Bronchial epithelial cell (primary cell): Measurements from ENCODE around the gene BIRC5. TPM values are rescaled to one million over a fixed set of nuclear protein-coding genes. Genes with fewer than 3 reads are reported as not detected.

ENCODE experiments used
- DNase-seq: peaks from one replicate; pipeline ENCODE4 v3.0.0-alpha.2; 2010; ENCODE audit warnings: low read depth
- FAIRE-seq: peaks from 2 replicates; lab custom pipeline; 2011; peaks lifted over from hg19 to GRCh38; lab: Jason Lieb, UNC
- H3K27me3 ChIP-seq: 2 replicates; pipeline ENCODE4 v1.5.1; 2011; ENCODE audit warnings: low read length; ENCODE audit not compliant: control insufficient read depth, insufficient read depth
- H3K36me3 ChIP-seq: 2 replicates; pipeline ENCODE4 v1.5.1; 2011; ENCODE audit warnings: low read length; ENCODE audit not compliant: control insufficient read depth, insufficient read depth
- H3K4me3 ChIP-seq: 2 replicates; pipeline ENCODE4 v1.5.1; 2011; ENCODE audit warnings: mild to moderate bottlenecking, low read depth, low read length, control low read depth
- total RNA-seq: library from RNA; depleted of rRNA; stranded (reverse); fragments of >200 nt; gene quantifications from 2 replicates; pipeline ENCODE4 v1.2.1, GENCODE V29; 2014
- TF ChIP-seq, protein P1 (sequence below): IDR thresholded peaks from 2 replicates; pipeline ENCODE4 v1.5.1; 2011; ENCODE audit warnings: mild to moderate bottlenecking, moderate library complexity, low read length, control low read depth, inconsistent platforms; ENCODE audit not compliant: insufficient read depth, severe bottlenecking

The BIRC5 gene
- total RNA-seq, 1 donor from 2014 or later = 0.53 TPM

DNA sequence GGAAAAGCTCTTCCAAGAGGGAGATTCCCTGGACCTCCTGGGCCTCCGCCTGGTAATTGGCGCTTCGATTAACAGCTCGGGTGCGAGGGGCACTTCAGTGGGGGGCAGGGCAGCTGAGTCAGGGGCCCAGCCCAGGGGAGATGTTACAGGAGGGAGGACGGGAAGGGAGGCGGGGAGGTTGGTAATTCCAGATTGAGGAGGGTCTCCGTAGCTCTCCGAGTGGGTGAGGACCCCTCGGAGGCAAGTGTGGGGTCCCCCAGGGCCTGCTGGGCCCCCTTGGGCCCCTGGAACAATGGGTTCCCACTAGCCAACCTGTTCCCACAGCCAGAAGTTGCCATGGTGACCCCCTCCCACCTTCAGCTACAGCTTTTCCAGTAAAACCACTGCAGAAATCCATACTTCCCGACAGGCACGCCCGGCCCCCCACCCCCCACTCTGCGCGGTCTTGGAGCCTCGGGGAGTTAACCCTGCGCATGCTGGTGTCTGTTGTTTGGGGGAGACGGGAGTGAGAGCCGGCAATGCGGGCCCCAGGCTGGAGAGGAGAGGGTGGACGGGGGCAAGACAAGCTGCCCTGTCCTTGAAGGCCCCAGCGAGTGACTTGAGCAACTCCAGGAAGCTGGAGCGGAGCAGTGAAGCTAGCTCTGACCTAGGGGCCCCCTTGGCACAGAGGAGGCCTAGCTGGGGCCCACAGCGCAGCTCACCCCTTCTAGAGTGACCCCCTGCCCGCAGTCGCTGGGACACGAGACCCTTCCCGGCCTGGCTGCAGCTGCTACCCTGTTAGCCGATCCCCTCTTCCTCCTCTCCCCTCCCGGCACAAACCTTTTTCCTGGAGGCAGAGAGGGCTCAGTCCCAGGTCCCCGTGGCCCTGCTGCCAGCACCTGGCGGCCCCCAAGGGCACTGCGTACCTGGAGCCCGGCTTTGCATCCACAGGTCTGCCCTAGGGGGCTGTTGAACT is 55.2 kb downstream of the BIRC5 start:
- no peak overlapping the region for H3K4me3 ChIP-seq
- no peak for FAIRE-seq
- DNase-seq = no peak
- no peaks in the 10 kb centered on the region for H3K36me3 ChIP-seq
- TF ChIP-seq, protein P1, sequence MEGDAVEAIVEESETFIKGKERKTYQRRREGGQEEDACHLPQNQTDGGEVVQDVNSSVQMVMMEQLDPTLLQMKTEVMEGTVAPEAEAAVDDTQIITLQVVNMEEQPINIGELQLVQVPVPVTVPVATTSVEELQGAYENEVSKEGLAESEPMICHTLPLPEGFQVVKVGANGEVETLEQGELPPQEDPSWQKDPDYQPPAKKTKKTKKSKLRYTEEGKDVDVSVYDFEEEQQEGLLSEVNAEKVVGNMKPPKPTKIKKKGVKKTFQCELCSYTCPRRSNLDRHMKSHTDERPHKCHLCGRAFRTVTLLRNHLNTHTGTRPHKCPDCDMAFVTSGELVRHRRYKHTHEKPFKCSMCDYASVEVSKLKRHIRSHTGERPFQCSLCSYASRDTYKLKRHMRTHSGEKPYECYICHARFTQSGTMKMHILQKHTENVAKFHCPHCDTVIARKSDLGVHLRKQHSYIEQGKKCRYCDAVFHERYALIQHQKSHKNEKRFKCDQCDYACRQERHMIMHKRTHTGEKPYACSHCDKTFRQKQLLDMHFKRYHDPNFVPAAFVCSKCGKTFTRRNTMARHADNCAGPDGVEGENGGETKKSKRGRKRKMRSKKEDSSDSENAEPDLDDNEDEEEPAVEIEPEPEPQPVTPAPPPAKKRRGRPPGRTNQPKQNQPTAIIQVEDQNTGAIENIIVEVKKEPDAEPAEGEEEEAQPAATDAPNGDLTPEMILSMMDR = no peak
- peaks cover 15% of the 10 kb centered on the region for H3K27me3 ChIP-seq

DNA sequence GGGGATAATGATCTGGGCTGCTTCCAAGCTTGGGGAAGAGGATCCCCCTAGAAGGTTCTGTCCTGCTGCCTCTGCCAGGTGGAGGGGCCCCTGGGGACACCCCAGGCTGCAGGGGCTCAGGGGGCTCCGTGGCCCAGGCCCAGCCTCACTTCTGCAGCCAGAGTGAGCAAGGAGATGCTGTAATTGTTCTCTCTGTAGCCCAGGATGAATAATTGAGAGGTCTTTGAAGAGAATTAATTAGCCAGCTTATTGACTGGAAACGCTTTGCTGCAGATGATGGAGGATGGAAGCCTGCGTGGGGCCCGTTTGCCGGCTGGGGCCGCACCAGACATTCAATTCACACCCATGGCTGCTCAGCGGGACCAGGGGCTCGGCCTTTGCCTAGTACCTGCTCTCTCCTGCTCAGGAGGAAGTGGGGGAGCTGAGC is 55.9 kb downstream of the BIRC5 start:
- no peak for DNase-seq
- H3K4me3 ChIP-seq = no peak overlapping the region
- H3K36me3 ChIP-seq = no peaks in the 10 kb centered on the region
- TF ChIP-seq, protein P1 = no peak
- H3K27me3 ChIP-seq = peaks cover 15% of the 10 kb centered on the region
- no peak for FAIRE-seq

DNA sequence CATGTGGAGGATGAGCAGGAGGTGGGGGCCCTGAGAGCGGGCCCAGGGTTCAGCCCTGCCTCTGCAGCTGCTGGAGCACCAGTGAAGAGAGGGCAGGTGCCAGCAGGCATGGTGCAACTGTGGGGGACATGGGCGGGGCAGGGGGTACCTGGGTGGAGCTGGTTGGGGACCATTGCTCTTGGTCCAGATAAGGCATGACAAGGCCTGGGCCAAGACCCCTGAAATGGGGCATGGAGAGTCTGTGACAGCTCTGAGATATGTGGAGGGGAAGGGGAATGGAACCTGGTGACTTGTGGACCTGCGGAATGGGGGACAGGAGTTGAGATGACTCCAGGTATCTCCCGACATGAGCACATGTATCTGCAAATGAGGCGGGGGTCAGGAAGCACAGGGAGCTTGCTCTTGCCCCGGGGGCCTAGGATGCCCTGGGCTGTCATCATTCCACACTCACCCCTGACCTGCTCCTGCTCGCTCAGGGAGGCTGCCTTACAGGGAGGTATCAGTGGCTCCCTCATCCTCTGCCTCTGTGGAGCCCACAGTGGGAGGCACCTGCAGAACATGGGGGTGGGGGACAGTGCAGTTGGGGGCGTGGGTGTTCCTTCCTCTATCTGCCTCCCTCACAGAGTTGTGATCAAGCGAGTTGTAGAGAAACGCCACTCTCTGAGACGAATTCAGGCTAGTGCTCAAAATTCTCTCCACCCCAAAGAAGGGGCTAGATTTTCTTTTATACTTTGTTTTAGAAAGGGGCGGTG is 57.5 kb downstream of the BIRC5 start:
- no peaks in the 10 kb centered on the region for H3K36me3 ChIP-seq
- DNase-seq (no peak), FAIRE-seq (no peak)
- TF ChIP-seq, protein P1 = no peak
- no peak overlapping the region for H3K4me3 ChIP-seq
- peaks cover 15% of the 10 kb centered on the region for H3K27me3 ChIP-seq

DNA sequence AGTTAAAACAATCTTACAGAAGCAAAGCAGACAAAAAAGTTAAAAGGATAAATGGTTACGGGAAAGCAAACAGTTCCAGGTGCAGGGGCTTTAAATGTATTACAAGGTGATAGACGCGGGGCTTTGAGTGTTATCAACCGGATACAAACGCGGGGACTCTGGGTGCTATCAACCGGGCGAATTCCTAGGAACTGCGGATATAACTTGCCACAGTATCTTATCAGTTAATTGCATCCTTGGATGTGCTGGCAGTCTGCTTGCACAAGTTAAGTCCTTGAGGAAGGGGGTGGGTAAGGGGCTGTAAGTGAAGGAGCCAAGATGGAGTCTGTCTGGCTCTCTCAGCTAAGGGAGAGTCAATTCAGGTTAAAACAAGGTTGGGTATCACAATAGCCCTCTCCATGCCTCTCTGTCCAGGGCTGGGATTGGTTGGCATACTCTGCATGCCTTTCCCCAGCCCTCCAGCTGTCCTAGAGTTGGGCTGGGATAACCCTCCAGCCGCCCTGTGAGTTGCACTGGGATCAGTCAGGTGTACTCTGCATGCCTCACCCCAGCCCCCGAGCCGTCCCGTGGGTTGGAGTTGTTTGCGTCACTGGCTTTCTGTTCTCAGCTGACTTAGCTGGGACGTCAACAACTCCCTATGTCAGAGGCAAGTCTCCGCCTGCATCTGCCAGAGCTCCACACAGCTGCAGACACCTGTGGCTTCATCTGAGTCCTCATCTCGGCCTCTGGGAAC is 58.3 kb downstream of the BIRC5 start:
- FAIRE-seq (peak; percentile 98), DNase-seq (peak; percentile 96)
- Histone ChIP-seq H3K27me3 (peaks cover 15% of the 10 kb centered on the region), H3K36me3 (no peaks in the 10 kb centered on the region), H3K4me3 (no peak overlapping the region)
- TF ChIP-seq, protein P1 = no peak

DNA sequence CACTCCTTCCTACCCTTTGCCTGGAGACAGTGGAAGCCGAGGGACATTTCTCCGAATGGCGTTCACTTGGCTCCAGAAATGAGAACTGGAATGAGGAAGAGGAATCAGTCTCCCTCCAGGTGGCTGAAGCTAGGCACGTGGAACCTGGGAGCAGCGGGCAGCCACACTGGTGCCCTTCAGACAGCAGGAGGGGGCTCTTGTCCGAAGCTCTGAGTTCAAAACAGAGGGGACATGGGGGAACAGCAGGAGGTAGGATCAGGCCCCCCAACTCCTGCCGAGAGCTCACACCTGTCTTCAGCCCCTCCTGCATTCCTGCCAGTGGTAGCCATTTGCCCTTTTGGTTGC is 58.8 kb downstream of the BIRC5 start:
- FAIRE-seq = no peak
- H3K27me3 ChIP-seq = peaks cover 15% of the 10 kb centered on the region
- TF ChIP-seq, protein P1 = no peak
- DNase-seq = no peak
- H3K4me3 ChIP-seq = no peak overlapping the region
- H3K36me3 ChIP-seq = no peaks in the 10 kb centered on the region
